Effector memory CD8-positive, alpha-beta T cell (primary cell): ENCODE measurements around the gene BTBD1.
A peak's percentile ranks its signal among the peaks of the same experiment; 100 is the strongest.

Experiments used
- ATAC-seq: fragments of 150-1000 bp; cut with Tn5 transposase; replicated peaks from 2 replicates; pipeline ENCODE4 v1.10.0; 2021; ENCODE audit warnings: mild to moderate bottlenecking, moderate library complexity
- DNase-seq, 3 experiments: peaks; one replicate each; pipeline ENCODE4 v3.0.0; 2021
- H3K27ac Mint-ChIP-seq, 2 donors: one replicate each; pipeline ENCODE4 v1.8.0; 2022; ENCODE audit warnings: mild to moderate bottlenecking in 2 of 2, mixed read lengths in 2 of 2, moderate library complexity in 2 of 2
- H3K27me3 Mint-ChIP-seq, 2 donors: one replicate each; pipeline ENCODE4 v1.8.0; 2022; ENCODE audit warnings: mixed read lengths in 2 of 2
- H3K36me3 Mint-ChIP-seq: one replicate; pipeline ENCODE4 v1.8.0; 2022; ENCODE audit warnings: mild to moderate bottlenecking, moderate library complexity, mixed read lengths; ENCODE audit not compliant: insufficient read depth
- H3K4me1 Mint-ChIP-seq, 2 donors: one replicate each; pipeline ENCODE4 v1.8.0; 2022; ENCODE audit warnings: low read depth in 2 of 2, mixed read lengths in 2 of 2
- H3K4me3 Mint-ChIP-seq, 2 donors: one replicate each; pipeline ENCODE4 v1.8.0; 2022; ENCODE audit warnings: mild to moderate bottlenecking in 2 of 2, mixed read lengths in 2 of 2, moderate library complexity in 2 of 2
- H3K9me3 Mint-ChIP-seq, 2 donors: one replicate each; pipeline ENCODE4 v1.8.0; 2022; ENCODE audit warnings: mixed read lengths in 2 of 2
- total RNA-seq, 9 experiments: gene quantifications; one replicate each; lab custom pipeline; 2026; lab: John Stamatoyannopoulos, UW

Gene BTBD1
- 46.0 to 109 (median 94.0) reads per million in 9 experiments for total RNA-seq

DNA sequence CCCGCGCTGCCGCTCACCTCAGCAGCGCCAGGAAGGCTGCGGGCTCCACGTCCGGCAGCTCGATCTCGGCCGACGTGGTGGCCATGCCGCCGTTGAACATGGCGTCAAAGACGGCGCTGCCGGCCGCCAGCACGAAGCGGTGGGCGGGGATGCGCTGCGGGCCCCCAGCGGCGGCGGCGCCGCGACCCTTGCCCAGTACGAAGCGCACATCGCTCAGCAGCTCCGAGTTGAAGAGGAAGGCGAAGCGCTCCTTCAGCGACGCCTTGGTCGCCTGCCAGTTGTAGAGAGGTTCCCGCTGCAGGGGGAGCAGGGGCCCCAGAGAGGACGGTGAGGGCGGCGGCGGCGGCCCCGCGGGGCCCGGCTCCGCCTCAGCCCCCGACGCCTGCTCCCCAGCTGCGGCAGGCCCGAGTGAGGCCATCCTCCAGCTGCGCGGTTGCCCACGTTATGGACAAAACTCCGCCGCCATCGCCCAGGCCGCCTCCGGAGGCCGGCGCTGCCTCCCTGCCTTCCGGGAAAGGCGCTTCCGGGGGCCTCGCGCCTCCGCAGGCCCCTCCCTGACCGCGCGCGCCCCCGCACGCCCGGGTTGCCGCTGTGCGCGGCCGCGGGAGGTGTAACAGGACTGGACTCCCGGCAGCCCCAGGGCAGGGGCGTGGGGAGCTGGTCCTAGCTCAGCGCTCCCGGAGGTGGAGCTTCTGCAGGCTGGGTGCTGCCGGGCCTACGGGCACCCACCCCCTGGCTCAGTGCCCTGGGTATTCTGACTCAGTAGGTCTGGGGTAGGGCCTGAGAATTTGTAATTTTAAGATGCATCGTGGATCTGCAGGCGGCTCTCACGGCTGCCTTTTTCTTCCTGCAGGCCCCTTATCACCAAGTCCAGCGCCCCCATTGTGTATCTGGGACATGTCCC lies at the start of gene BTBD1:
Gene BTBD1 (minus strand): TSS at position 519 of the 904 bp plus-strand sequence. CDS start 101 bp downstream, at position 418.
- ATAC-seq: peak; percentile 79

DNA sequence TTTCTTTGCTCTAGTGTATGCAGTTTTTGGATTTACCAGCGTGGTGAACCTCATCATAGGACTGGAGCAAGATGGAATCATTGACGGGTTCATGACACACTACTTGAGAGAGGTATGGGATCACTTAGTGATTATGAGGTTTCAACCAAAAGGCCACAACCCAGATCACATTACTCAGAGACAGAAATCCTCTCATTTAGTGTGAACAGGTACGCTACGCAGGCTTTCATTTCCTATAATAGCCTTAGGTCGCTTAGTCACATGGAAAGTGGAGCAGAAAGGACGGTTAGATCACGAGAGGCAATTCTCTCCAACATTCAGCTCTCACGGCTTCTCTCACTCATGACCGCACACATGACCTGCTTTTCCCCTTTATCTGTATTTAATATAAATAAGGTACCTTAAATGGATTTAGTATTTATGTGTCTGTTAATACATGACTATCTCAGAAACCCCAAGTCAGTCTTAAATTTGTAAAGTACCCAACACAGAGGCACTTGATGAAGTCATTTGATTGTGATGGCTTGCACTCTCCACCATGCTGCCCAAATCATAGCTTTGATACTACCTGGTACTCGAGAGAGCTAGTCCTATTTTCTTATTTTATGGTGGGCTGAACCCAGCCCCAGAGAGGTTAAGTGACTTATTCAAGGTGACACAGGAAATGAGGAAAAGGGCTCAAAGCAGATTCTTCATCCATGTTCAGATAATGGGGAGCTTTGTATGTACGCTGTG lies 48.9 kb upstream of the BTBD1 start:
- Mint-ChIP-seq H3K27me3 (peaks cover 7 to 9% of the 10 kb centered on the region in 2 donors), H3K4me1 (no peaks in the 10 kb centered on the region), H3K27ac (no peak overlapping the region), H3K4me3 (no peak overlapping the region), H3K9me3 (no peaks in the 10 kb centered on the region), H3K36me3 (no peaks in the 10 kb centered on the region)
- DNase-seq: no peak
- no peak for ATAC-seq

More for the DNA sequence above, at the start of gene BTBD1:
- Mint-ChIP-seq H3K27ac (peak within 1 kb of the TSS; percentile 86 to 87), H3K4me3 (no peak within 1 kb of the TSS), H3K9me3 (no peaks in the 10 kb centered on the region), H3K4me1 (peaks cover 9 to 20% of the 10 kb centered on the region in 2 donors), H3K27me3 (no peaks in the 10 kb centered on the region), H3K36me3 (peaks cover 4% of the 10 kb centered on the region)
- peak; percentile 59 to 71 (median 70) for DNase-seq

DNA sequence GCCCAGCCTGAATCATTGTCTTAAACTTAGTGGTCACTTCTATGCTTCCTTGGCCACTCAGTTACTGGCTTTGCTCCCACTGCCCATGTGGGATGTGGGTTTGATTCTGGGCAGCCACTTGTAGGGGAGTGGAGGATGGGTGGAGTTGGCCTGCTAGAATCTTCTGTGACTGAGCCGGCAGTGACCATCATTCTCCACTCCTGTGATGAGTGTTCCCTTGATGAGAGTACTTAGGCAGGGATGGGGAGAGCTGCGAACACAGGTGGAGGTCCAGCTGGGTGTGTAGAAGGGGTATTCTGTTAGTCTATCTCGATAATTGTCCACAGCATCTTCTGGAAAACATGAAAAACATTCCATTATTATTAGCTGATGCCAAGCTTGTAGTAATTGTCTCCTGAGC lies 48.4 kb upstream of the BTBD1 start:
- Mint-ChIP-seq H3K27ac (no peak overlapping the region), H3K27me3 (peaks cover 11 to 15% of the 10 kb centered on the region in 2 donors), H3K36me3 (no peaks in the 10 kb centered on the region), H3K4me3 (no peak overlapping the region), H3K9me3 (no peaks in the 10 kb centered on the region), H3K4me1 (no peaks in the 10 kb centered on the region)
- no peak for ATAC-seq
- DNase-seq: no peak

DNA sequence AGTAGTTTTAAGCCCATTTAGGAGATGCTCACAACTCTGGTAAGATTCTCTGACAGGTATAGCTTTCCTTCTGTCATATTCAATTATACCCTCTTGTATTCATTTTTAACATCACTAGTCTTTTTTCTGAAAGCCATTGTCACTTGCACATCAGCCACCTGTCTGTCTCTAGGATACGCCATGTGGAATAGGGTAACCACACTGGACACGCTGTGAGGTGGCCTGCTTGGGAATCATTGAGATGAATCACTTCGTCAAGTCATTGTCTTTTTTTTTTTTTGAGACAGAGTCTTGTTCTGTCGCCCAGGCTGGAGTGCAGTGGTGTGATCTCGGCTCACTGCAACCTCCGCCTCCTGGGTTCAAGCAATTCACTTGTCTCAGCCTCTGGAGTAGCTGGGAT lies 47.8 kb upstream of the BTBD1 start:
- no peaks in the 10 kb centered on the region for H3K4me1 Mint-ChIP-seq
- DNase-seq (no peak), ATAC-seq (no peak)
- no peaks in the 10 kb centered on the region for H3K36me3 Mint-ChIP-seq
- H3K4me3 Mint-ChIP-seq: no peak overlapping the region
- no peak overlapping the region for H3K27ac Mint-ChIP-seq
- peaks cover 17 to 21% of the 10 kb centered on the region in 2 donors for H3K27me3 Mint-ChIP-seq
- no peaks in the 10 kb centered on the region for H3K9me3 Mint-ChIP-seq

DNA sequence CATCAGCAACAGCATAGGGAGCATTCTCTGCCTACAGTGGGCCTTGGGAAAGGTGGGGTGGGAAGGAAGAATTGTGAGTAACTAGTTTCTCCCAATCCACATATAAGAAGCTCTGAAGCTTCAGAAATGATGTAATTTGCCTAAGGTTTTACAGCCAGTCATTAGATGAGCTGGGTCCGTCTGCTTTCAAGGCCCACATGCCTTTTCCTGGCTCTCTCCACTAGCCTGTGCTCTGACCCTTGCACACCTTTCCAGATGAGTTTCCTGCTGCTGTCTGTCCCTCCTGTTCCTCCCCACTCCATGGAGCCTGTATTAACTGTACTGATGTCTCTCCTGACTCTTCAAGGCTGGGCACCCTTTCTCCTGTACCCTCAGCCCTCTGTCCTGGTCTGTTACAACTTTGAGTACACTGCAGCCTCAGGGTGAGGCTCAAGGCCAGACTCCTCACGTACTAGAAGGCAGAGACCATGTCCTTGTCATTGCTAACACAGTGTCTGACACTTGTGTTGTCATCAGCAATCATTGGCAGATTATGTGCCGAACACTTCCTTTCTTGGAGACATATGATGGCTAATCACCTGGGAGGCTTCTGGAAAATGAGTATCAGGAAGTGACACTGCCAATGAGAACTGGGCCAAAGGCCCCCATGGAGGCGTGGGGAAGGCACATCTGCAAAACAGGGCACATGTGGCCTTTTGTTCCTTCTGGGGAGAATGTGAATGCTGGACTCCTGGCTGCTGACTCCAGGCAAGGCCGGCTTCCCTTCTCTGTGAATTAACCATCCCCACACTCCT lies 47.0 kb upstream of the BTBD1 start:
- peaks cover 0 to 1% of the 10 kb centered on the region in 2 donors for H3K4me1 Mint-ChIP-seq

DNA sequence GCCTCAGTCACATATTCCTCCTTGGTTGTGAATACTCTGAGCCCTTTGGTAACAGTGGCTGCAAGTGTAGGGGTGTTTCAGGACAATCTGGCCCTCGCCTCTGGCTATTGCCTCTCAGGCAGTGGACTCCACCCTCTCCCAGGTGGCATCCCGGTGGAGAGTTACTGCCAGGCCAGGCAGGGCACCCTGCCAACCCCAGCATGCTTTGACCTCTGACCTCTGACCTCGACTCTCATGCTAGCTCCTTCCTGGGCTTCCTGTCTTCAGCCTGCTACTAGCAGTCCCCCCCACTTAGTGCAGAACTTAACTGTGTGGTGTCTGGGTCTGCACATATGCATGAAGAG lies 45.9 kb upstream of the BTBD1 start:
- Mint-ChIP-seq H3K4me1 (peaks cover 5 to 11% of the 10 kb centered on the region in 2 donors), H3K36me3 (no peaks in the 10 kb centered on the region), H3K4me3 (no peak overlapping the region), H3K9me3 (no peaks in the 10 kb centered on the region), H3K27ac (no peak overlapping the region), H3K27me3 (peaks cover 36 to 40% of the 10 kb centered on the region in 2 donors)
- DNase-seq: no peak
- no peak for ATAC-seq

More for the DNA sequence above, 47.0 kb upstream of the BTBD1 start:
- no peak for DNase-seq
- no peak for ATAC-seq
- peaks cover 25 to 29% of the 10 kb centered on the region in 2 donors for H3K27me3 Mint-ChIP-seq
- H3K9me3 Mint-ChIP-seq: no peaks in the 10 kb centered on the region
- no peaks in the 10 kb centered on the region for H3K36me3 Mint-ChIP-seq
- H3K27ac Mint-ChIP-seq: no peak overlapping the region
- H3K4me3 Mint-ChIP-seq: no peak overlapping the region

DNA sequence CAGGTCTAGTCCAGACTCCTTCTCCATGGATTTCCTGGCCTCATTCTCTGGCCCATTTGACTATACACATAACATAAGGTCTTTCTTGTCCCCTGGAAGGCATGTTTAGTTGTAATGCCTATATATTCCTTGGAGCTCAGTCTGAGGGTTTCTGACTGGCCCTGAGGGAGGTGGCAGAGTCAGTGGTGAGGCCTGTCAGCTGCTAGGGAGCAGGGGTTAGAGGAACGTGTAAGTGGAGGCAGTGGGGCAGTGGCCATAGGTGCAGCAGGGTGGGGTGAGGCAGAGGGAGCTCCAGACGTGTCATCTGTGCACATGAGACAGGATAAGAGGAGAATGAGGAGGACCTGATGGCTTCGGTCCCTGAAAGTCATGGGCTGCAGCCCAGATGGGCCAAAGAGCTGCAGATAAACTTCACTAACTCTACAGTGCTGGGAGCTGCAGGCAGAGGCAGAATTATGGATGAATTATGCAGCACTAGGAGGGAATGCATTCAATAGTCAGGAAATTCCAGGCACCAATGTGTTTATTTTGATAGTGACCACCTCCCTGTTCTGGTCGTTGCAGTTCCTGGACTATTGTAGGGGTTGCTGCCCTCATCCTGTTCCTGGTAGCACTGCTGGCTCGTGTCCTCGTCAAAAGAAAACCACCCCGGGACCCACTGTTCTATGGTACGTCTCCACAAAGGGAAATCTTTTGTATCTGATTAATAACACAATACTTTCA lies 45.3 kb upstream of the BTBD1 start:
- no peak for ATAC-seq
- Mint-ChIP-seq H3K27ac (no peak overlapping the region), H3K27me3 (peaks cover 36 to 40% of the 10 kb centered on the region in 2 donors), H3K4me1 (peaks cover 5 to 11% of the 10 kb centered on the region in 2 donors), H3K36me3 (no peaks in the 10 kb centered on the region), H3K4me3 (no peak overlapping the region), H3K9me3 (no peaks in the 10 kb centered on the region)
- no peak for DNase-seq

DNA sequence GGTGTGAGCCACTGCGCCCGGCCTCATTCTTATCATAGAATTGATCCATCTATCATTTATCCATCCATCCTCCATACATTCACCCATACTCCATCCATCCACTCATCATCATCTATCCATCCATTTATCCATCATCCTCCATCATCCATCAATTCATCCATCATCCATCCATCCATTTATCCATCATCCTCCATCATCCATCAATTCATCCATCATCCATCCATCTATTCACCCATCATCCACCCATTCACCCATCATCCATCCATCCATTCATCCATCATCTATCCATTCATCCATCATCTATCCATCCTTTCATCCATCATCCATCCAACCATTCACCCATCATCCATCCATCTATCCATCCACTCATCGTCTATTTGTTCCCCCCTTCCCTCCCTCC lies 44.1 kb upstream of the BTBD1 start:
- Mint-ChIP-seq H3K27me3 (peaks cover 42 to 49% of the 10 kb centered on the region in 2 donors), H3K9me3 (no peaks in the 10 kb centered on the region), H3K27ac (no peak overlapping the region), H3K4me1 (peaks cover 5 to 11% of the 10 kb centered on the region in 2 donors), H3K36me3 (no peaks in the 10 kb centered on the region), H3K4me3 (no peak overlapping the region)
- DNase-seq (no peak), ATAC-seq (no peak)

DNA sequence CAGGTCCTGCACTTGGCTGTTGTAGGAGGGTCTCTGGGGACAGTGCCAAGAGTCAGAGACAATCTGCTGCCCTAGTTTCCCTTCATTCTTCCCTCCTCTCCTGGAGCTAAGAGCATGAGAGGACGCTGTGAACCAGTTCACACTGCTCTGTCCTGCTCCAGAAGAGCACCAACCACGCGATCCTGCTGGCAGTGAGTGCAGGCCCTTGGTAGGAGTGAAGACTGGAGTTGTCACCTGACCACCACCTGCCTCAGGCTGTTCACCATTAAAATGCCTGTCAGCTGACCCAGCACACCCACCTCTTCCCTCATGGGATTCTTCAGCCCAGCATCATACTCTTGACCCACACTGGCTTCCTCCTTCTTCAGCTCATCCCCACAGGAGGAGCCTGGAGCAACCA lies 43.3 kb upstream of the BTBD1 start:
- Mint-ChIP-seq H3K9me3 (no peaks in the 10 kb centered on the region), H3K4me3 (no peak overlapping the region), H3K27me3 (peaks cover 46 to 55% of the 10 kb centered on the region in 2 donors), H3K27ac (no peak overlapping the region), H3K36me3 (no peaks in the 10 kb centered on the region), H3K4me1 (peaks cover 5 to 11% of the 10 kb centered on the region in 2 donors)
- DNase-seq: no peak
- ATAC-seq: no peak

DNA sequence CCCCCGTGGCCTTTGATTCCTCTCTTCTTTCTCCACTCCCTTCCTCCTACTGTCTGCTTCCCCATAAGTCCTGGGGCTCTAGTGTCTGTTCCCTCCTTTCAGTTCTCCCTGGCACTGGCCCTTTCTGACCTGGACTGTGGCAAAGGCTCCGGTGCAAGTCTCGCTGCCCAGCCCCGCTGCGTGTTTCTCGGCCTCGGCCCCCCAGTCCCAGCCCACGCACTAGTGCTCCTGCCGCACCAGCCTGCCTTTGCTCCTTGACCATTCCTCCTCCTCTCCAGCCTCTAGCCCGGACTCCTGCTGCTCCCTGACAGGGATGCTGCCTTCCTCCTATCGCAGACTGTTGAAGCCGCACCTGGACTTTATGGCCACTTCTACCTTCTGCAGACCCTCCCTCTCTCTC lies 42.5 kb upstream of the BTBD1 start:
- peaks cover 53 to 64% of the 10 kb centered on the region in 2 donors for H3K27me3 Mint-ChIP-seq

DNA sequence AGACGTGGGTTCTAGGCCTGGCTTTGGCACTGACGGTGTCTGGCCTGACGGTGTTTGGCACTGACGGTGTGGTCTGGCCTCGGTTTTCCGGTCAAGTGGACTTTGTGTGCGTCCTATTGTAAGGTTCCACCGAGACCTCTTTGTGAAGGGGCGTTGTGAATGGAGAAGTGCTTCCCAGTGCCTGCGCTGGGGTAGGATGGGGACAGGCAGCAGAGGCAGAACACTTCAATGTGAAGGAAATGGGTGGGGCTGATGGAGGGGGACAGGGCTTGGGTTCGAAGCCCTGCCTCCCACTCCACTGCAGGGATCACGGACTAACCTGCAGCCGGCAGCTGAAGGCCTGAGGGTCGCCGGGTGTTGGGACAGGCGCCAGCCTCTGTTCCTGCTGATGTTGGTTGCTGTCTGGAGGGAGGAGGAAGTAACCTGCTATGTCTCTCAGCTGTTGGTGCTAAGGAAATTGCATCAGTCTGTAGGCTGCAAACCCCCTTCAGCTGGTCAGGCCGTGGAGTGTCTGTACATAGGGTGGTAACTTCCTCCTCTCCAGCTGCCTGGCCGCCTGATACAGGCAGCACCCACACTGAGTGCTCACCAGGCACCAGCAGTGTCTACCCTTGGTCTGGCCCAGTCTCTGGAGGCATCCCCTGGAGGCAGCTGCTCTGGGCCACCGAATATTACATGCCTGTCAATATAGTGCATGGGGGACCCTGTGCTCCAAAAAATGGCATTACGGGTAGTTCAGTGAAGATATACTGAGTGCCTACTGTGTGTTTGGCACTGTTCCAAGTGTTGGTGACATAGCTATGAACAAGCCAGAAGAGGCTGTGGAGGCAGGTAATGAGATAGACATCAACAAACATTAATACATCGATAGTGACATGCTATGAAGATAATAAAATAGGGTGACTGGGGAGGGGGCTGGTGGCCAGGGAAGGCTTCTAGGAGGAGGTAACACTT lies 41.5 kb upstream of the BTBD1 start:
- H3K4me3 Mint-ChIP-seq: peak overlapping the region; percentile 59 to 67
- no peaks in the 10 kb centered on the region for H3K36me3 Mint-ChIP-seq
- peak overlapping the region in 1 of 2 donors; percentile 27 for H3K27ac Mint-ChIP-seq
- H3K4me1 Mint-ChIP-seq: peaks cover 5 to 11% of the 10 kb centered on the region in 2 donors
- peak; percentile 62 for ATAC-seq
- DNase-seq: no peak
- no peaks in the 10 kb centered on the region for H3K9me3 Mint-ChIP-seq
- peaks cover 62 to 74% of the 10 kb centered on the region in 2 donors for H3K27me3 Mint-ChIP-seq

More for the DNA sequence above, 42.5 kb upstream of the BTBD1 start:
- DNase-seq: no peak
- no peak overlapping the region for H3K27ac Mint-ChIP-seq
- no peak for ATAC-seq
- no peaks in the 10 kb centered on the region for H3K36me3 Mint-ChIP-seq
- H3K9me3 Mint-ChIP-seq: no peaks in the 10 kb centered on the region
- H3K4me3 Mint-ChIP-seq: no peak overlapping the region
- H3K4me1 Mint-ChIP-seq: peaks cover 5 to 11% of the 10 kb centered on the region in 2 donors

DNA sequence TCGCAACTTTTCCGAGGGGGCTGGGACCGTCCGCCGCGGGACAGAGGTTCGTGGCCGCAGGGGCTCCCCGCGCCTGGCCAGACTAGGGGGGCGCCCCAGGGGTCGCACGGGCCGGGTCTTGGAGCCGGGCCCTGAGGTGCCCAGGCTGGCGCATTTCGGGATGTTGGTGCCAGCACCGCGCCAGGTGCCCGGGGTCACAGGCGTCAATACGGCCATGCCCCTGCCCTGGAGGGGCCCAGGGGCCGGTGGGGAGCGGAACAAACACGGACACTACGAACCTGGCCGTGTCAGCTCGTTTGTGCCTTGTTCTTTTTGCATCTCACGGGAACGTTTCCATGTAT lies 40.8 kb upstream of the BTBD1 start:
- peaks cover 5 to 11% of the 10 kb centered on the region in 2 donors for H3K4me1 Mint-ChIP-seq
- H3K27me3 Mint-ChIP-seq: peaks cover 62 to 75% of the 10 kb centered on the region in 2 donors
- H3K4me3 Mint-ChIP-seq: peak overlapping the region; percentile 59 to 67
- no peaks in the 10 kb centered on the region for H3K9me3 Mint-ChIP-seq
- H3K27ac Mint-ChIP-seq: peak overlapping the region in 1 of 2 donors; percentile 27
- no peak for DNase-seq
- ATAC-seq: no peak
- H3K36me3 Mint-ChIP-seq: no peaks in the 10 kb centered on the region
